Astrocyte (in vitro differentiated cells and primary cell): ENCODE results near the gene CCDC71. TPM values are rescaled to one million over a fixed set of nuclear protein-coding genes. Genes with fewer than 3 reads are reported as not detected.

Experiments used
- total RNA-seq: library from RNA; stranded (reverse); gene quantifications from 2 replicates; pipeline ENCODE4 v1.2.1, GENCODE V29; 2021

The CCDC71 gene
- total RNA-seq, 1 donor from 2014 or later: 18.5 TPM

Other genes with a start within 250 kb of the CCDC71 start
- 93.6 and 94.6 TPM in 2 replicates for gene ARIH2, start 247.5 kb downstream of the CCDC71 start, total RNA-seq
- gene P4HTM, start 176.1 kb downstream of the CCDC71 start, total RNA-seq: 25.0 and 28.1 TPM in 2 replicates
- 107 and 130 TPM in 2 replicates for gene WDR6, start 158.9 kb downstream of the CCDC71 start, total RNA-seq
- gene DALRD3, start 147.8 kb downstream of the CCDC71 start, total RNA-seq: 18.5 and 25.1 TPM in 2 replicates
- gene NDUFAF3, start 144.2 kb downstream of the CCDC71 start, total RNA-seq: 75.4 and 84.8 TPM in 2 replicates
- 111 and 119 TPM in 2 replicates for gene IMPDH2, start 136.9 kb downstream of the CCDC71 start, total RNA-seq
- gene QRICH1, start 72.3 kb downstream of the CCDC71 start, total RNA-seq: 109 and 119 TPM in 2 replicates
- 189 and 231 TPM in 2 replicates for gene QARS1, start 61.6 kb downstream of the CCDC71 start, total RNA-seq
- gene USP19, start 45.5 kb downstream of the CCDC71 start, total RNA-seq: 28.7 and 31.7 TPM in 2 replicates
- gene LAMB2, start 33.3 kb downstream of the CCDC71 start, total RNA-seq: 344 and 391 TPM in 2 replicates
- 30.2 and 31.6 TPM in 2 replicates for gene KLHDC8B, start 5.3 kb upstream of the CCDC71 start, total RNA-seq
- 3.5 and 4.8 TPM in 2 replicates for gene C3orf62, start 110.9 kb upstream of the CCDC71 start, total RNA-seq
- 31.8 and 33.8 TPM in 2 replicates for gene USP4, start 173.7 kb upstream of the CCDC71 start, total RNA-seq
- 208 and 268 TPM in 2 replicates for gene GPX1, start 192.0 kb upstream of the CCDC71 start, total RNA-seq
- gene RHOA, start 245.6 kb upstream of the CCDC71 start, total RNA-seq: 538 and 553 TPM in 2 replicates
- gene TCTA, start 246.1 kb upstream of the CCDC71 start, total RNA-seq: 14.7 and 15.3 TPM in 2 replicates